Stimulated activated CD4-positive, alpha-beta T cell treated with anti-CD3 and anti-CD28 coated beads, Interleukin-2, amount 100 ng/mL, for 48 hours (primary cell): Measurements from ENCODE around the gene ABLIM2.

Experiments
- DNase-seq, 2 donors: peaks; one replicate each; pipeline ENCODE4 v3.0.0-alpha.2; 2020

ABLIM2 gene

DNA sequence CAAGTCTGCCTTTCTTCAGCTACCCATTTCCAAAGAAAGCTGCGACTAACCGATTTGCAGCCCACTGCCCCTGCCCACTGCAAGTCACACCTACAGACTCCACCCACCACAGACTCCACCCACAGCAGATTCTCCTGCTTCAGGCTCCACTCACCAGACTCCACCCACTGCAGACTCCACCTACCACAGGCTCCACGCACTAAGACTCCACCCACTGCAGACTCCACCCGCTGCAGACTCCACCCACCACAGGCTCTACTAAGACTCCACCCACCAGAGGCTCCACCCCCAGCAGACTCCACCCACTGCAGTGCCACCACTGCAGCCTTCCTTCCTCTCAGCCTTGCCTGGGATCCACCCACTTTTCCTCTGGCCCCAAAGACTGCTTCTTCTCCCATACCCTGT is 41.3 kb downstream of the ABLIM2 start:
- peak; percentile 13 to 34 for DNase-seq

DNA sequence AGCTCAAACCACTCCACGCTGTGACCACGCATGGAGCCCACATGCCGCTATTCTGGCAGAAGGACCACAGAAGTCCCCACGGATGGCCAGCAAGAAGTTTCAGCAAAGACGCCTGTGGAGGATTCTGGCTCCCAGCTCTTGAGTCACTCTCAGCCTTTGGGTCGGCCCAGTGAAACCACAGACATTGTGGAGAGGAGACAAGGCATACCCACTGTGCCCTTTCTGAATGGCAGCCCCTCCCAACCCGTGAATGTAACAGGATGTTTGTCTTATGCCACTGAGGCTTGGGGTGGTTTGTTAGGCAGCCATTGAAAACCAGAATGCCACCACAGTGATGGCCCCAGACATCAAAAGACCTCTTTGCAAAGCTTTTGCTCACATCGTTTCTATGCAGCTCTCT is 42.7 kb downstream of the ABLIM2 start:
- DNase-seq, result no peak

- DNase-seq, result no peak
Observed at GRCh38 chr4:8115203-8115520, 43.5 kb downstream of the ABLIM2 start.

DNA sequence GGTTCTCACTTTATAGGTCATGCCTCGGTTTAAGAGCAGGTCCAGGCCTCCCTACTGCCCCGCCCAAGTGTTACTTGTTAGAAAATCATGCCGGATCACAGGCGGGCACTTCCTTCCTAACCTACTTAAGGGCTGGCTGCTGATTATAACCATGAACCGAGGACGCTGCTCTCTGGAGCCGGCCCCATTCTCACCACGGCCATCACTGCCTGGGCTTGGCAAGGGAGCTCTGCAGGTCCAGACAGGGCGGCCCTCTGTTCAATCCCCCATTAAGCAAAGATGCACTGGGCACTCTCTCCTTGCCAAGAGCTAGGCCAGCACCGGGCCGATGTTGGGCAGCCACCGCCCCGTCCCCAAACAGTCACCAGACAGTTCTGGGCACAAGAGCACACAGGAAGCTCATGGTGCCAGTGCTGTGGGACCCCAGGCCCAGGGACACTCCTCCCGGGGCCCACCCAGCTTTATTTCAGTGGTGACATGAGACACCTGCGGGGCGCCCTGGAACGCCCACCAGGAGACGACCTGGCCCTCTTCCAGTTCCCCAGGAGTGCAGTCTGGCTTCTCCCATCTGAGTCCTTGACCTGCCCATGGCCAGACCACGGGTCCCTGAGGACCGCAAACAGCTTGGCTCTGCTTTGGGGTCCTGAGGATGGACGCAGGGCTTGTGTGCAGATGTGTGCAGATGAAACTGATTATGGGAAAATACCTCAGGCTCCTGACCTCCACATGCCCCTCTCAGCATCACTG is 44.0 kb downstream of the ABLIM2 start:
- DNase-seq, result no peak

DNA sequence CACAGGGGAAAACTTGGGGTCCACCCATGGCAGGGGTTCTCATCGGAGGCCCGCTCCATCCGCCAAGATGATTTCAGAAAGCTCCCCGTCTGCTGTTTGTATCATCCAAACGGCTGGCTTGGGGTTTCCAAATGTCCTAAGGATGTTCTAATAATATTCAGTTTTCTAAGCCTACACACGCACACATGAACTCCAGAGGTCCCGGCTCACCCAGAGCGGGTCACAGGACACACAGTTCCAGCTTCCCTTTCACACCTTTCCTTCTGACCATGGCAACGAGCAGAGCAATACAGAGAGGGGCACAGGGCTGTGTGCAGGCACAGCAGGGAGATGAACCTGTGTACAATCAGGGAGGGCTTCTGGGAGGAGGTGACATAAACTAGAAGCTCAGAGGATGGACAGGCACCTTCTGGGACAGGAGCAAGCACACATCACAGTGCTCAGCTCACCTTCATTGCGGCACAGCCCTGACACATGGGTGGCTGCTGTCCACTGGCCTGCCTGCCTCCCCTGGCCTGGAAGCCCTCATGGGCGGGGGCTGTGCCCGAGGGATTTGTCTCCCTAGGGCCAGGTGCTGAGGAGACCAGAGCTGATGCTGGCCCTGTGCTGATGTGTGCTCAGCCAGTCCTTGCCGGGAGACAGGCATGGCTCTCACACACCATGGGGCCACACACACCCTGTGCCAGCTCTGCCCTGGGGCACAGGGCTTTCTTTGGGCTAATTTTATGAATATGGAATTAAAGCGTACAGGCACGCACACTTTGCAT is 44.8 kb downstream of the ABLIM2 start:
- no peak for DNase-seq

GRCh38 chr4:8112672-8113071 is 45.9 kb downstream of the ABLIM2 start:
- no peak for DNase-seq

GRCh38 chr4:8112036-8112576 is 46.5 kb downstream of the ABLIM2 start:
- no peak for DNase-seq

DNA sequence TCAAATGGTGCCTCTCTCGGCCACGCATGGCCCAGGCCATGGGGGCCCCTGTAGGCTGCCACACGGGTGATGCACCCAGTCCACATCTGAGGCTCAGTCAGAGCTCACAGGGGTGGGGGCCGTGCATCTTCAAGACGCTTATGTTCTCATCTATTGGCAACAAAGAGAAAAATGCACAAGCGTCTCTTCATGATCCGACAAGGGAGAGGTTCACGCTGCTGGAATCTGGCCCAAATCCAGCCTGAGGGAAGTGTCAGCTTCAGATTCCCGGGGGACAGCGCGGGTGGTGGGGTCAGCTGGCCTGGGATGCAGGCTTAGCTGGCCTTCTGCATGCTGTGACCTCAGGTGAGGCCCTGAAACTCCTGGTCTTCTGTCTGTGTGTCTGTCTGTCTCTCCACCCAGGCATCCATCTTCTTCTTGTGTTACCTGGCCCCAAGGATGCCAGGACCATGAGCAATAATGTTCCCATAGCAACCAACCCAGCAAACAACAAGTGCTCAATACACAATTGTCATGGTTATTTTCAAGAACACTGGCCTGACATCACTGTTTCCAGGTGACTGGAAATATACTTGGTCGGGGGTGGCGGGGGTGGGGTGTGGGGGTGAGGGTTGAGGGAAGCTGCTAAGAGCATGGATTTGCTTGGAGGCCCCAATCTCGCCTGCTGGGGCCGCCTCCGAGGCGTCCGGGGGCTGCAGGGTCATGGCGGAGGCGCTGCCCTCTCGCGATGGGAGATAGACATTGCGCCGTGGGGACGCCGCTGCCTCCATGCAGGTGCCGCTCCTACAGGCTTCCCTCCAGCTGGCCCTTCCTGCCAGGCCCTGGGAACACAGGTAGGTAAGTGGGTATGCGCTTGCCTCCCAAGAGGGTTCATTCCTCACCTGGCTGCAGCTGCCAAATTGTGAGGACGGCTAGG is 48.3 kb downstream of the ABLIM2 start:
- peak in 1 of 2 donors; percentile 8 for DNase-seq

DNA sequence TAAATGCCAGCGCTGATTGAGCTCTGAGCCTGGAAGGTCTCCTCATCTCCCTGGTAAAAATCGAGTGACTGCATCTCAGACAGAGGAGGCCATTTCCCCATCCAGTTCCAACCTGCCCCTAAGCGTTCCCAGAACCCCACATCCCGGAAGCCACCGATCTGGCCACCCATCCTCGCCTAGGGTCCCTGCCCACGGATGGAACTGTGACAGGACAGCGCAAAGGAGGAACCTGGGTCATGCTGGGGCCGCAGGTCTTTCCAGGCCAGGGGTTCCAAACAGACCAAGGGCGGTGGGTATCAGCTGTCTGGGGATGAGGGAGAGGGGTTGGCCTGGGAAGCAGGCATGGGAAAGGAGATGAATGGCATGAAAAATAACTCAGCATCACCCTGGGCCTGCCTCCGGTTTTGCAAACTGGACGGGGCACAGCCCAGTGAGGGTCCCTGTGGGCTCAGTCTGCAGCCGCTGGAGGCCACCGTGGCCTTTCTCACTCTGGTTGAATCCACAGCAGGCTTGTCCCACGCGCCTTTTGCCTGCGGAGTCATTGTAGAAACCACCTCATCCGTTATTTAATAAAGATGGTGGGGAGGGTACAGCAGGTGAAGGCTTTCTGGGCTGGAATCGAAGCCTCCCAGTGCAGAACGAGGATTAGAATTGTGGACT is 49.1 kb downstream of the ABLIM2 start:
- DNase-seq, result no peak

GRCh38 chr4:8108991-8109390 is 49.6 kb downstream of the ABLIM2 start:
- no peak for DNase-seq

DNA sequence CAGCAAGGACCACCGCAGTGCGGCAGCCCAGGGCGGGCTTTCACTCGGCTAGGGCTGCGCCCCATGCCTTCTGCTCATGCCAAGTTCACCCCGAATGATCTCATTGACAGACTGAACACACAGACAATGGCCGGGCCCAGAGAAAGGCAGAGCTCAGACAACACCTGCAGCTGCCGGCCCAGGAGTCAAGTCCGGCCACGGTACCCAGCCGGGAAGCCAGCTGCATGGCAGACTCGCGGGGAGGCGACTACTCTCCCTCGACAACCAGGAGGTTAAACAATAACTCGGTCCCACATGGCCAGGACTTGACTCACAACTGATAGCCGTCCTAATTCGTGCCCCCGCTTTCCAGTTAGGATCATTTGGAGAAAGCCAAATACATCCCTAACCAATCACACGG is 50.4 kb downstream of the ABLIM2 start:
- no peak for DNase-seq

DNA sequence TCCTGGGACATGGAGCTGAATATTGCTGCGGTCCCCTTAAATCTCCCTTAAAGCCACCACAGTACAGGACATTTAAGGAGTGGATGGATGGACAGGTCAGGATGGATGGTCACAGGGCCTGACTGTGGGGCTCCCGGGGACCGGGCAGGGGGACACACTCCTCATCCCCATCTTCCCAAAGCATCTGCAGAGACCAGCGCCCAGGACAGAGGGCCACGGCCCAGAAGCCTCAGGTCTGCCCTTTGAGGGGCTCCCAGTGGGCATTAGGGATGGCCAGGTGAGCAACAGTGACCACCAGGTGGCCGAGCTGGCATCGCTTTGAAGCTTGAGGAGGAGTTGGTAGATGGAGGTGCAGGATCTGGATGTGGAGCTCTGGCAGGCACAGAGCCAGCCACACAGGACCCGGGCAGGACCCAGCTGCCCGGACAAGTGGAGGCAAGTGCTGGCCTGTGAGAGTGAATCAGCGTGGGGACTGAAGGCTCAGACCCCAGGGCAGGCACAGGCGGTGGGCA is 51.4 kb downstream of the ABLIM2 start:
- no peak for DNase-seq

- DNase-seq, result no peak
Observed at GRCh38 chr4:8106451-8107025, 52.1 kb downstream of the ABLIM2 start.

GRCh38 chr4:8105306-8106100 is 53.1 kb downstream of the ABLIM2 start:
- no peak for DNase-seq

GRCh38 chr4:8104491-8105305 is 53.9 kb downstream of the ABLIM2 start:
- DNase-seq, result no peak

- no peak for DNase-seq
Observed at GRCh38 chr4:8103421-8104390, 54.9 kb downstream of the ABLIM2 start.

GRCh38 chr4:8102831-8103230 is 55.8 kb downstream of the ABLIM2 start:
- DNase-seq, result no peak

DNA sequence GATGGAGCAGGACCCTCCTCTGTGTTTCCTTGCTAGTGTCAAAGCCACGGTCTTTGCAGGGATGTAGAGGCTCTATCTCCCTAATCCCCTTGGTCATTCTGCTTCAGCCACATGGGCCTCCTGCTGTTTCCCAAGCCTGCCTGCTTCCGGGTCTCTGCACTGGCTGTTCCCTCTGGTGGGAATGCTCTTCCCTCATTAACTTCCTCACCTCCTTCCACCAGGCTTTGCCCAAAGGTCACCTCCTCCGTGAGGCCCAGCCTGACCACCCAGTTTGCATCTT is 56.6 kb downstream of the ABLIM2 start:
- DNase-seq, result no peak
